ENCODE data around the gene GLIS1.

The GLIS1 gene

DNA sequence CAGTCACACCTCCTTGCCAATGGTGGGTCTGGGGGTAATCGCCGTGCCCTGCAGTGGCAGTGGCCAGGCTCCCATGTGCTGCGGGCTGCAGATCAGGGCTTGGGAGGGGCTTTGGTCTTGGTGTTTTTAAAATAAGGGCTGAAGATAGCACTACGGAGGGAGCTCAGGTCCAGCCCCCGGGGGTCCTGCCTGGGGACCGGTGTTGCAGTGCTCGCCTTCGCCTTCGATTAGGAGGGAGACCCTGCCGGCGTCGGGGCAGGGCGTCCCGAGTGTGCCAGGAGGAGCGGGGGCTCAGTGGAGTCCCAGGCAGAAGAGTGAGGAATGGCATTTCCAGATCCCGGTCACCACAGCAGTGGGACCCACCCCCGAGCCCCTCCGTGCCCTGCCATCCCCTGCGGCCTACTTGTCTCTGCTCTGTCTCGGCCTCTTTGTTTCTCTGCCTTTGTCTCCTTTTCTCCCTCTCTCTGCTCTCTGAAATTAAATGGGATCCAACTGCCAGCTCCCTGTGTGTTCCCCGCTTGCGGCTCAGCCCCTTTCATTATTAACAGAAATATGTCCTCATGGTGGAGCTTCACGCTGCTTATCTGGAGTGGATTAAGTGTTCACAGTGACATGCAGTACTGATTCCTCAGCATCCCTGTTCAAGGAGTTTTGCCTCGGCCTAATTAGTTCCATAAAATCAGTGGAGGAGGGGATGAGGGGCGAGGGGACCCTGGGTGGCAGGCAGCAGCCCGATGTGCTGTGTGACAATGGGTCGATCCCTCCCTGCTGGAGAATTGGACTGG is 235.3 kb downstream of the GLIS1 start:
- DNase-seq (ENCODE audit: low read depth): no peak
- TF ChIP-seq POLR2A (IDR thresholded peaks at IDR 0.05; ENCODE audit: extremely low read depth, insufficient read length) (no peak), MYC (IDR thresholded peaks at IDR 0.05; ENCODE audit: low read depth, low read length) (no peak)
- TF ChIP-seq, protein P1, sequence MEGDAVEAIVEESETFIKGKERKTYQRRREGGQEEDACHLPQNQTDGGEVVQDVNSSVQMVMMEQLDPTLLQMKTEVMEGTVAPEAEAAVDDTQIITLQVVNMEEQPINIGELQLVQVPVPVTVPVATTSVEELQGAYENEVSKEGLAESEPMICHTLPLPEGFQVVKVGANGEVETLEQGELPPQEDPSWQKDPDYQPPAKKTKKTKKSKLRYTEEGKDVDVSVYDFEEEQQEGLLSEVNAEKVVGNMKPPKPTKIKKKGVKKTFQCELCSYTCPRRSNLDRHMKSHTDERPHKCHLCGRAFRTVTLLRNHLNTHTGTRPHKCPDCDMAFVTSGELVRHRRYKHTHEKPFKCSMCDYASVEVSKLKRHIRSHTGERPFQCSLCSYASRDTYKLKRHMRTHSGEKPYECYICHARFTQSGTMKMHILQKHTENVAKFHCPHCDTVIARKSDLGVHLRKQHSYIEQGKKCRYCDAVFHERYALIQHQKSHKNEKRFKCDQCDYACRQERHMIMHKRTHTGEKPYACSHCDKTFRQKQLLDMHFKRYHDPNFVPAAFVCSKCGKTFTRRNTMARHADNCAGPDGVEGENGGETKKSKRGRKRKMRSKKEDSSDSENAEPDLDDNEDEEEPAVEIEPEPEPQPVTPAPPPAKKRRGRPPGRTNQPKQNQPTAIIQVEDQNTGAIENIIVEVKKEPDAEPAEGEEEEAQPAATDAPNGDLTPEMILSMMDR (IDR thresholded peaks at IDR 0.05; ENCODE audit: low read depth, low read length): no peak
- no peak overlapping the region for H3K4me3 ChIP-seq (ENCODE audit: low read depth, low read length)

- no peak overlapping the region for H3K4me3 ChIP-seq (ENCODE audit: low read depth, low read length)
- TF ChIP-seq, protein P1 (IDR thresholded peaks at IDR 0.05; ENCODE audit: low read depth, low read length): no peak
- no peak for TF ChIP-seq MYC (IDR thresholded peaks at IDR 0.05; ENCODE audit: low read depth, low read length)
- TF ChIP-seq MAX (IDR thresholded peaks at IDR 0.05; ENCODE audit: low read depth, low read length): no peak
- TF ChIP-seq POLR2A (IDR thresholded peaks at IDR 0.05; ENCODE audit: extremely low read depth, insufficient read length): no peak
- DNase-seq (ENCODE audit: low read depth): no peak
Measured at GRCh38 chr1:53502641-53503432, 236.1 kb downstream of the GLIS1 start.

- no peak overlapping the region for H3K4me3 ChIP-seq (ENCODE audit: low read depth, low read length)
- DNase-seq (ENCODE audit: low read depth): no peak
- TF ChIP-seq MAX (IDR thresholded peaks at IDR 0.05; ENCODE audit: low read depth, low read length) (no peak), MYC (IDR thresholded peaks at IDR 0.05; ENCODE audit: low read depth, low read length) (no peak), POLR2A (IDR thresholded peaks at IDR 0.05; ENCODE audit: extremely low read depth, insufficient read length) (no peak)
- TF ChIP-seq, protein P1 (IDR thresholded peaks at IDR 0.05; ENCODE audit: low read depth, low read length): no peak
Measured at GRCh38 chr1:53501065-53502005, 237.6 kb downstream of the GLIS1 start.

DNA sequence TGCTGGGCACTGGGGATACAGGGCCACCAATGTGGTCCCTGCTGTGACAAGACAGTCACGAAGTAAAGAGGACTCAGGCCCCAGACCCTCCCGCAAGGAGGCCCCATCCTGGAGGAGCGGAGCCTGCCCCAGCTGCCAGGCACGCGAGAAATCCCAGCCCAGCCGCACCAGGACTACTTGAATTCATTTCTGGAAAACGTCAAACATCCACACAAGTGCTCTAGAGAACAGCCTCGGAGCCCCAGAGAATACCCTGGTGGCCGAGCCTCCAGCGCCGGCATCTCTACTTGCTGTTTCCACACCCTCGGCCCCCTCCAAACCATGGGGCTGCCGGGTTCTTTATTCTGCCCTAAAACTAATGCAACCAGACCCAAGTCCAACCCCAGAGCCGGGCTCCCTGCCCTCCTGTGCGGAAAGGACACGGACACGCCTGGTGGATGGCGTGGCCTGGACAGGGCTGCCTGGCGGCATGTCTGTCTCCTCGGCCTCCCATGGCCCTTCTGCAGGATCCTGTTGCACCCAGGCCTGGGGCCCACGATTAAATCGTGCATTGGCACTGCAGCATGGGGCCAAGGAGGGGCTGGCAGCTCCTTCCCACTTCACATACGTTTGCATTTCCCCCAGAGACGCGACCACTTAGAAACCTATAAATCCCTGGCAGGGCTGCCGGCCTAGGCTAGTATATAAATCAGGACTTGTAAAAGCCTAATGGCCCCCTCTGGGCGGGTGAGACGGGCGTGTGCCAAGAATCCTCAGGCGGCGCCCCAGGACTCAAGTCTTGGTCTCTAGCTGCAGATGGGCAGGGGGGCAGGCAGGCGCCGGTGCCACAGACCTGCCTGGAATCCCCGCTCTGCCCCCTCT is 238.5 kb downstream of the GLIS1 start:
- TF ChIP-seq MAX (IDR thresholded peaks at IDR 0.05; ENCODE audit: low read depth, low read length) (no peak), POLR2A (IDR thresholded peaks at IDR 0.05; ENCODE audit: extremely low read depth, insufficient read length) (no peak), MYC (IDR thresholded peaks at IDR 0.05; ENCODE audit: low read depth, low read length) (no peak)
- TF ChIP-seq, protein P1 (IDR thresholded peaks at IDR 0.05; ENCODE audit: low read depth, low read length): no peak
- no peak for DNase-seq (ENCODE audit: low read depth)
- H3K4me3 ChIP-seq (ENCODE audit: low read depth, low read length): no peak overlapping the region

All from NB4 (cell line).